Measurements from ENCODE around the gene CD36.

The CD36 gene

DNA sequence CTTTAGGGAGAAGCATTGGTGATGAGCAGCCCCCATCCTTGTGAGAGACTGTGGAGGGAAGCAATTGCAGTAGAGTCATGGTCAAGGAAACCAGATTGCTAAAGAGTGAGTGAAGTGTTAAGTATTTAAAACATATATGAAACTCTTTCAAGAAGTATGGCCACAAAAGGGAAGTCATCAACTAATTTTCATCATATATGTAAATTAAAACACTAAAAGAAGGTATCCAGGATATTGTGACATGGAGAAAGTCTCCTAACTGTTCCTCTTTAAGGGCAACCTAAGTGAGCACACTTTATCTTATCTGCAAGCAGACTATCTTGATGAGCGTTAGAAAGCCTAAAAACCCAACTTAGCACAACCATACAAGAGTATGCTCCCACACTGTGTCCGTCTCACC lies 69.7 kb downstream of the CD36 start:
- DNase-seq = no peak

DNA sequence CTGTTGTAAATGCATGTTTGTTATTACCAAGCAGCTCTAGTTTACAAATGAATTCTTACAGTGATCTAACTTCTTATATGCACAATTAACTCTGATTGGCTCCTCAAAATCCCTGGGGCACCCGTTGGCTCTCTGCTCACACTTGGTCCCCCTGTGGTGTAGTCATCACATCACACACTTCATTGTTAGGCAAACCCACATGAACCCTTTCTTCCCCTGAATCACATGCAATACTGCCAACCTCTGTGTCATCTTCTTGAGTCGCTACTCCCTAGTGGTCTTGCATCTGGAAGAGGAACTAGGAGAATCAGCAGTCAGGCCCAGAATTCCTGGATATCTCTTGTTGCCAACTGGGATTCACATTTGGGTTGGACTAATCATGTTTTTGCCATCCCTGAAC lies 73.1 kb downstream of the CD36 start:
- no peak for DNase-seq

DNA sequence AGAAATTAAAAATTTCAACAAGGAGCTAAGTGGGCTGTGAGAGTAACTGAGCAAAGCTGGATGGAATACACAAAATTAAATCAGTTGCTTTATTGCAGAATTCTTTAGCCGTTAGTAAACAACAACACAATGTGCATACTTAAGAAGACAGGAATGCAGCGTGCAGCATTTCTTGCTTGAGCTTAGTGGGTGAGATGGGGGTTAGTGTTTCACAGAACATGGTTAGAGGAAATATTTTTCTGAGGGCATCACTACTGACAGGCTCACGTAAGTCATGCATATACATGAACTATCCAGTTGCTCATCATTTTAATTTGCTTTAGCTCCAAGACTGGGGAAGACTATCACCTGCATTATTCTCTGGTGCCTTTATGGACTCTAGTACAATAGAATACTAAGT lies 80.8 kb downstream of the CD36 start:
- no peak for DNase-seq

DNA sequence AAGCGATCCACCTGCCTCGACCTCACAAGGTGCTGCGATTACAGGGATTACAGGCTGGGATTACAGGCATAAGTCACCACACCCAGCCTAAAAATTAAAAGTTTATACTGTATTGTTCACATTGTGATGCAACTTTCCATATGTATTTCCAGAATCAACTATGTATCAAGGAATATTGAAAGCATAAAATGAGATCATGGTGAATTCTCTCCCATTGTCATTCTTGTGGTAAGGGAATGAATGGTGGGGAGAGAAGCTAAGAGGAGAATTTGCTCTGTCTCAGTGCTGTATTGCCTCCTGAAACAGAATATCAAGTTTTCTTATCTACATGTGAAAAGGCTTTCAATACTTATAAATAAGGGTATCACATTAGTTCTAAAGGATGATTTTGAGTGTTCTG lies 81.7 kb downstream of the CD36 start:
- no peak for DNase-seq

DNA sequence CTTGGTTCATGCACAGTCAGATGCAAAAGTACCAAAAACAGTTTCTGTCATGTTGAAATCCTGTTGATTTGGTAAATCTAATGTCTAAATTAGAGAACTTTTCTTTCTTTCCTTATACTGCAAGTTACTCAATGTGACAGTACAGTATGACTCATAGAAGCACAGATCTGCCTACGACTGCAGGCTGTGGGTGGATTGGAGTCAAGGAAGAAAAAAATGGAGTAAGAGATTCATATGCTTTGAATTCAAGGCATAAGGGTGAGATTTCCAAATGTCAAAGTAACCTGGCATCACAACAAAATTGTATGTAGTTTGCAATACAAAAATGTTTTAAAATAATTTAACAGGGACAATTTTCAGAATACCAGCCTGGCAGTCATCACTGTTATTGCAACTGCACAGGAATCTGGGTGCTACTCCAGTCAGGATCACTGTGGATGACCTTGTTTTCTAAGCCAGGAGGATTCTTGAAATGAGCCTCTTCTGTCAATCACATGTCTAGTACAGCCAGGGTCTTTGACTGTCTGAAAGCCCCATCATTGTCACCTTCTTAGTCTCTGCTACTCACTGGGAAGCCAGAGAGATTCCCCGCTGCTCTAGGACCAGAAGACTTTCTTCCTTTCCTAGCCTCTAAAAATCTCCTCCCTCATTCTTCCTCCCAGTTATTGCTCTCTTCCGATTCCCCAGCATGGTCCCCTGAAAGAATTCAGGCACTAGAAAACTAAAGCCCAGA lies 83.6 kb downstream of the CD36 start:
- no peak for DNase-seq

DNA sequence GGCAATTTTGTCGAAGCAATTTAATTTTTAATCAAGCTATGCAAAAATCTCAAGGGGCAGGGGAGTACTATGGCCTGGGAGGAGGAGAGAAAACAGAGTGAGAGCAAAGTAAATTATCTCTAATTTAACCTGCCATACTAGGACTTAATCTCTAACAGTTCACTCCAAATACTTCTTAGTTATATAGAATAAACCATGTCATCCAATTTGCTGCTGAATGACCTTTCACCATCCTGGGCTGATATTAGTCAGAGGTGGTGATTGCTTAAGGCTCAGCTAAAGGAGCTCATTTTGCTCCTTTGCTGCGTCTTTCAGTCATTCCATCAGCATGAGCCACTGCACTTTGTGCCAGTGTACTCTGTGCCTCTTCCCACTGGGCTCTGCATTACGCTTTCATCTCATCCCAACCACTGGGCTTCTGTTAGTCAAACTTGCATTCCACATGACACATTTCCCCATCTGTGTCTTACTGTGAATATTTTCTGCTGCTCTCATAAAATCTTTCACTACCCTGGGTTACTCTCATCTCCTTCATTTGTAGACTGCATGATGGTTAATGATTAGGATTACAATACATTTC lies 84.3 kb downstream of the CD36 start:
- no peak for DNase-seq

DNA sequence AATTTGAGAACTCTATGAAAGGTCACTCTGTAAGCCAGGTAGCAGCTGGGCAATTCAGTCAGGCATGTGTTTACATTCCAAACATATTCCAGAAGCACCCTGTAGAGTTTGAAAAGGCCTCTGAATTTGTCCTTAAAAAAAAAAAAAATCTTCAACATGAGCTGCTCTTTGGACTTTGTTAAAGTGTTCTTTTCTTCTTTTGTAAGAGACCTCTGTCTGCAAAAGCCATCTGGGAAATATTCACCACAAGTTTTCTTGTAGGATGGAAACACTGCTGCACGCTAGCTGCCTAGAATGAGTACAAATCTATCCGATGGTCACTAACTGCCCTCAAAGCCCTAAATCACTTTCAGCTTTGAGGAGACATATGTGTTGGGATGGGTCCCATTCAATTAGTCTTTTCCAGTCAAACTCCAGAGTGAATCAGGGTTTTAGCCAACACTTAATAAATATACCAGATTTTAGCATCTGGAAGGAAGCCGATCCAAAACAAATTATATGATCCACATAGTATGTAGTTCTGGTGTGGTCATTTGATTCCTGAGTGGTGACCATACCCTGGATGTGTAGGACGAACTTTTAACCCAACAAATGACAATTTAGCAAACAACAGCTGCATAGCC lies 85.9 kb downstream of the CD36 start:
- no peak for DNase-seq

DNA sequence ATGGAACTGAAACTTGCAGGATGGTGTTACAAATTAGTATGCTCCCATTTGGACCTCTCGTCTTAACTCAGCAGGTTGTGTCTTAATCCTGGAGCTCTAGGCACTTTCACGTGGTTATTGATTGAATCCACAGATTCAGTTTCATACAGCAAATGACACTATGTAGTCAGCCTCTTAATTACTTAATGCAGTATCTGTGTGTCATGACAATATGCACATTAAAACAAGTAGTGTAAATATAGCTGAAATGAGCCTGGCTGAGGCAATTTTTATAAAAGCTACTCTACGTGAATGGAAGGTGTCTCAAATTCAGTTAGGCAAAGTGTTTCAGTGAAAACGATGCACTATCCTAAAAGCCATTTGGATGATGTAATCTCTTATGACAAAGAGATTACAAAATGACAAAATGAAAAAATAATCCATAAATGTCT lies 86.8 kb downstream of the CD36 start:
- DNase-seq = no peak
